ENCODE measurements around the gene PPIL1. TPM values are rescaled to one million over a fixed set of nuclear protein-coding genes. Genes with fewer than 3 reads are reported as not detected.
A peak's percentile ranks its signal among the peaks of the same experiment; 100 is the strongest.

The PPIL1 gene
- total RNA-seq (ENCODE audit: unreplicated experiment): 33.4 TPM
- long read RNA-seq, transcript PPIL1-201 (4 exons, 1,739 nt): major isoform, 56 of 58 reads
- long read RNA-seq, partial matches to known transcripts: 2 of 58 reads
- long read RNA-seq, other reads (novel, unspliced or antisense): 0 of 58 reads

GRCh38 chr6:36874443-36875249 is at the start of gene PPIL1:
PPIL1 (minus strand) TSS chr6:36874803; CDS start chr6:36874772, 31 bp downstream.
- Mint-ChIP-seq H3K27me3 (ENCODE audit: unreplicated experiment) (no peaks in the 10 kb centered on the region), H3K9me3 (ENCODE audit: unreplicated experiment) (no peaks in the 10 kb centered on the region), H3K4me3 (ENCODE audit: unreplicated experiment) (peak within 1 kb of the TSS; percentile 99), H3K4me1 (ENCODE audit: unreplicated experiment) (peaks cover 16% of the 10 kb centered on the region), H3K36me3 (ENCODE audit: low read depth, unreplicated experiment) (peaks cover 9% of the 10 kb centered on the region), H3K27ac (ENCODE audit: unreplicated experiment) (peak within 1 kb of the TSS; percentile 99)
- no peak for TF ChIP-seq CTCF (IDR thresholded peaks at IDR 0.05; ENCODE audit: unreplicated experiment)
- DNase-seq (ENCODE audit: low spot score): peak; percentile 73

DNA sequence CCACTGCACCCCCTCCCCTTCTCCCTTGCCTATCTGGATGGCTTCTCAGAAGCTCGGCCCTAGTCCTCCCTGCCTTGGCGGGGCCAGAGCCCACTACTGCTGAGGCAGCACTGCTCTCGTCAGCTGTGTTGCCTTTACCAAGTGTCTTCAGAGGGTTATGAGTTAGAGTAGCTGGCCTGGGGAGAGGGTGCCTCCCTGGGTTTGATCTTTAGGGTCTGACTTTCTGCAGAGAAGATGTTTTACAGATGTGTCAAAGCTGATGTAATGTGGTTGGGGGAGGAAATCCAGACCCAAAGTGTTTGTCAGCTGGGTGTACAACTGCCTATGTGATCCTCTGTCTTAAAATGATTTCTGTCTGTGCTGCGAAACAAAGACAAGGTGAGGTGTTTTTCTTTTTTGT is 49.5 kb upstream of the PPIL1 start:
- DNase-seq (ENCODE audit: low spot score): no peak
- Mint-ChIP-seq H3K36me3 (ENCODE audit: low read depth, unreplicated experiment) (peaks cover 10% of the 10 kb centered on the region), H3K9me3 (ENCODE audit: unreplicated experiment) (no peaks in the 10 kb centered on the region), H3K4me3 (ENCODE audit: unreplicated experiment) (no peak overlapping the region), H3K27ac (ENCODE audit: unreplicated experiment) (no peak overlapping the region), H3K4me1 (ENCODE audit: unreplicated experiment) (no peaks in the 10 kb centered on the region), H3K27me3 (ENCODE audit: unreplicated experiment) (peaks cover 1% of the 10 kb centered on the region)
- no peak for TF ChIP-seq CTCF (IDR thresholded peaks at IDR 0.05; ENCODE audit: unreplicated experiment)

DNA sequence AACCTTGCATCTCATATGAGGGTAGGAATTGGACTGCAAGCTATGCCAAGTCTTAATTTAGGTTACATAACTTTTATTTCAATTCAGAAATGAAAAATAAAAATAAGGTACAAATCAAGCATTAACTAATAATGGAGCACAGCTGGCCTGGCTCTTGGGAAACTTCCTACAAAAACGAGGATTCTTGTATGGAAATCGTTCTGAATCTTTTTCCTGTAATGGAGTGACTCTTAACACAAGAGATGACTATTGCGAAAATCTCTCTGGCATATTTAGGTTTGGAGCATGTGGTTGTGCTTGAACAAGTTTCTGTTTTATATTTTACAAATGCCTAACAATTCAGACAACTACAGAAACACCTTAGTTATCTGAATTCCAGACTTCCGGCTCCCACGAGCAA is 45.9 kb upstream of the PPIL1 start:
- Mint-ChIP-seq H3K27ac (ENCODE audit: unreplicated experiment) (no peak overlapping the region), H3K36me3 (ENCODE audit: low read depth, unreplicated experiment) (peaks cover 21% of the 10 kb centered on the region)

GRCh38 chr6:36920049-36920448 is 45.4 kb upstream of the PPIL1 start:
- no peak for TF ChIP-seq CTCF (IDR thresholded peaks at IDR 0.05; ENCODE audit: unreplicated experiment)
- no peak for DNase-seq (ENCODE audit: low spot score)
- Mint-ChIP-seq H3K36me3 (ENCODE audit: low read depth, unreplicated experiment) (peaks cover 18% of the 10 kb centered on the region), H3K9me3 (ENCODE audit: unreplicated experiment) (no peaks in the 10 kb centered on the region), H3K4me3 (ENCODE audit: unreplicated experiment) (no peak overlapping the region), H3K27me3 (ENCODE audit: unreplicated experiment) (peaks cover 1% of the 10 kb centered on the region), H3K27ac (ENCODE audit: unreplicated experiment) (no peak overlapping the region), H3K4me1 (ENCODE audit: unreplicated experiment) (peaks cover 8% of the 10 kb centered on the region)

More for the DNA sequence above, 45.9 kb upstream of the PPIL1 start:
- Mint-ChIP-seq H3K4me3 (ENCODE audit: unreplicated experiment) (no peak overlapping the region), H3K4me1 (ENCODE audit: unreplicated experiment) (peaks cover 6% of the 10 kb centered on the region), H3K9me3 (ENCODE audit: unreplicated experiment) (no peaks in the 10 kb centered on the region), H3K27me3 (ENCODE audit: unreplicated experiment) (peaks cover 1% of the 10 kb centered on the region)
- no peak for TF ChIP-seq CTCF (IDR thresholded peaks at IDR 0.05; ENCODE audit: unreplicated experiment)
- no peak for DNase-seq (ENCODE audit: low spot score)

All from endothelial cell (in vitro differentiated cells).